BLaER1 treated with 17β-estradiol and CSF1 and Interleukin-3, amounts not matched to agents 10 nM and 100 nM (cell line): Measurements from ENCODE around the gene FARP1.
A peak's percentile ranks its signal among the peaks of the same experiment; 100 is the strongest.

ENCODE experiments used
- H3K27ac ChIP-seq, 11 experiments: shearing (Covaris generic); formaldehyde crosslinking; 2 replicates each; pipeline ENCODE4 v1.8.1; 2022
- H3K27me3 ChIP-seq, 11 experiments: shearing (Covaris generic); formaldehyde crosslinking; 2 replicates each; pipeline ENCODE4 v1.8.1; 2022
- H3K36me3 ChIP-seq, 11 experiments: shearing (Covaris generic); formaldehyde crosslinking; 2 replicates each; pipeline ENCODE4 v1.8.1; 2022
- H3K4me1 ChIP-seq, 10 experiments: shearing (Covaris generic); formaldehyde crosslinking; 2 replicates each; pipeline ENCODE4 v1.8.1; 2022
- H3K4me2 ChIP-seq, 11 experiments: shearing (Covaris generic); formaldehyde crosslinking; 2 replicates each; pipeline ENCODE4 v1.8.1; 2022
- H3K4me3 ChIP-seq, 10 experiments: shearing (Covaris generic); formaldehyde crosslinking; 2 replicates each; pipeline ENCODE4 v1.8.1; 2022
- H3K9ac ChIP-seq, 11 experiments: shearing (Covaris generic); formaldehyde crosslinking; 2 replicates each; pipeline ENCODE4 v1.8.1; 2022
- H3K9me3 ChIP-seq, 11 experiments: shearing (Covaris generic); formaldehyde crosslinking; replicated peaks in 1 of 11; 2 replicates each; pipeline ENCODE4 v1.8.1; 2022
- H4K20me1 ChIP-seq, 11 experiments: shearing (Covaris generic); formaldehyde crosslinking; 2 replicates each; pipeline ENCODE4 v1.8.1; 2022
- Cebpa-rat ChIP-seq, 11 experiments: shearing (Covaris generic); IDR thresholded peaks; 2 replicates each; pipeline ENCODE4 v1.8.1; 2022

FARP1 gene

GRCh38 chr13:98299235-98299965 is 156.5 kb downstream of the FARP1 start:
- Histone ChIP-seq H3K9me3 (no peaks in the 10 kb centered on the region), H3K4me3 (no peak overlapping the region), H3K27ac (no peak overlapping the region), H3K4me1 (peaks cover 0 to 11% (median 0%) of the 10 kb centered on the region in 10 experiments; a peak in 4 of 20 replicates), H3K9ac (no peak overlapping the region), H3K4me2 (no peak overlapping the region), H4K20me1 (peaks cover 0 to 90% (median 0%) of the 10 kb centered on the region in 11 experiments; a peak in 6 of 22 replicates), H3K36me3 (no peaks in the 10 kb centered on the region; a peak in 1 of 22 replicates), H3K27me3 (no peaks in the 10 kb centered on the region)
- no peak for TF ChIP-seq Cebpa-rat (IDR thresholded peaks at IDR 0.05)

DNA sequence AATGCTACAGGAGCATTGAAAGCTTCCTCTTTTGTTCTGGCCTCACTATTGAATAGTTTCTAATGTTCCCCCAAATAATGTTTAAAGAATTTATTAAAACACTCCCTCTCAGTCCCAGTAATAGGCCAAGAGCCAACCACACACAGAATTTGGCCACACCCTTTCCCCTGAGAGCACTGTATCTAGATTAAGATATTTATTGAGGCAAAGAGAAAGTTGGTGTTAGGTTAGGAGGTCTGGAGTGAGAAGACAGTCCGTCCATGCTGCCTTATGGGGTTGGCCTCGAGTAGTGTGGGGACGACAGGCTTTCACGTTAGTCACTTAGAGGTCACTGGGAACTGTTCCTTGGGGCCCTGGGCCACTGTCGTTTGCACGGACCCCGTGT is 157.1 kb downstream of the FARP1 start:
- H3K9ac ChIP-seq: no peak overlapping the region
- no peak overlapping the region for H3K4me2 ChIP-seq
- no peak overlapping the region for H3K27ac ChIP-seq
- no peak overlapping the region for H3K4me3 ChIP-seq
- H3K27me3 ChIP-seq: no peaks in the 10 kb centered on the region
- H3K9me3 ChIP-seq: no peaks in the 10 kb centered on the region
- H3K36me3 ChIP-seq: no peaks in the 10 kb centered on the region; a peak in 1 of 22 replicates
- H4K20me1 ChIP-seq: peaks cover 0 to 93% (median 0%) of the 10 kb centered on the region in 11 experiments; a peak in 6 of 22 replicates
- H3K4me1 ChIP-seq: peaks cover 0 to 11% (median 0%) of the 10 kb centered on the region in 10 experiments; a peak in 4 of 20 replicates
- TF ChIP-seq Cebpa-rat (IDR thresholded peaks at IDR 0.05): no peak

DNA sequence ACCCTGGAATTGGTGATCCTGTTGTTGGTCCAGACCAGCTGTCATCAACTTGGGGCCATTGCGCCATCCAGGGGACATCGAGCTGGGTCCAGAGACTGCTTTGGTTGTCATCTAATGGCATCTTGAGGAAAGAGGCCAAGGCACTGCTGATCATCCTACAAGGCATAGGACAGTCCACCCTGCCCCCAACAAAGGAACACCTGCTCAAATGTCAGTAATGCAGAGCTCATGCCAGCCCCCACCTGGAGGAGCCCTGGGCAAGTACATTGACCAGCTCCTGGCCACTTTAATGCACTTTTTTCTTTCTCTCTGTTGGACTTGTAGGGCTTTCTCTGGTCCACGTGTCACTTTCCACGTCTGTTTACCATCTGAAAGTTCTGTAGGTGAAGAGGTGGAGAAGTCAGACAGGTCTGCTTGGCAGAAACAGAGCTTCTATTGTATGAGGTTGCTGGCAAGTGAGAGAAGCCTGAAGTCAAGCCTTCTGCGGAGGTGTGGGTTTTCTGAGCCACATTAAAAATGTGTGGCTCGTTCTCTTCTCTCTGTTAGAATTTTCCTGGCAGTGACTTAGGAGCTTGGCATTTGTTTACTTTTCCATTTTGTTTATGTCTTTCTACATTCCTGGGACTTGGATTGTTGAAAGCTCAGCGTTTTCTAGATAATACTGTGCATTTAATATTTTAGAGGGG is 158.2 kb downstream of the FARP1 start:
- Histone ChIP-seq H3K4me3 (no peak overlapping the region), H3K36me3 (no peaks in the 10 kb centered on the region), H3K27me3 (no peaks in the 10 kb centered on the region), H4K20me1 (peaks cover 0 to 94% (median 0%) of the 10 kb centered on the region in 11 experiments; a peak in 6 of 22 replicates), H3K9ac (no peak overlapping the region), H3K4me1 (peaks cover 2 to 16% (median 8%) of the 10 kb centered on the region in 10 experiments; a peak in 18 of 20 replicates), H3K27ac (no peak overlapping the region), H3K9me3 (peaks cover 0 to 10% (median 5%) of the 10 kb centered on the region in 11 experiments; a peak in 6 of 22 replicates), H3K4me2 (no peak overlapping the region)
- TF ChIP-seq Cebpa-rat (IDR thresholded peaks at IDR 0.05): no peak

DNA sequence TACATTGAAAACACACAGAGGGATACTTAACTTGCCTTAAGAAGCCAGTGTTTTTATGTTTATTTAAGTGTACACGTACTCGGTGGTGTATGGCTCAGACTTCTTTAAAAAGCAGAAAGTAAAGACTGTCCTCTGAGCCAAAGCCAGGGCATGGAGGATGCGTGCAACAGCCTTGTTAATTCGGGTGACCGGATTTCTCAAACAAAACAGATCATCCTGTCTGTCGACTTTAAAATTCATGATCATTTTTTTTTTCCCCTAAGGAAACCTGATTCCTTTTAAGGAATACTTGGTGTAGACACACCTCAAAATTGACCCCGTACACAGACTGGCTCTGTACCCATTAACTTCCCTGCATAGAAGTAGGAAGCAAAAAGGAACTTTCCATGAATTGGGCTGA is 158.8 kb downstream of the FARP1 start:
- no peak overlapping the region for H3K9ac ChIP-seq
- H3K4me1 ChIP-seq: peaks cover 8 to 22% (median 14%) of the 10 kb centered on the region in 10 experiments
- no peaks in the 10 kb centered on the region for H3K27me3 ChIP-seq
- no peak for TF ChIP-seq Cebpa-rat (IDR thresholded peaks at IDR 0.05)
- H4K20me1 ChIP-seq: peaks cover 0 to 94% (median 0%) of the 10 kb centered on the region in 11 experiments; a peak in 6 of 22 replicates
- H3K9me3 ChIP-seq: peaks cover 0 to 13% (median 5%) of the 10 kb centered on the region in 11 experiments; a peak in 6 of 22 replicates
- no peaks in the 10 kb centered on the region for H3K36me3 ChIP-seq
- H3K27ac ChIP-seq: no peak overlapping the region
- H3K4me2 ChIP-seq: no peak overlapping the region
- no peak overlapping the region for H3K4me3 ChIP-seq

- TF ChIP-seq Cebpa-rat (IDR thresholded peaks at IDR 0.05): no peak
- H4K20me1 ChIP-seq: peaks cover 0 to 90% (median 0%) of the 10 kb centered on the region in 11 experiments; a peak in 6 of 22 replicates
- H3K4me2 ChIP-seq: no peak overlapping the region
- no peaks in the 10 kb centered on the region for H3K36me3 ChIP-seq
- no peak overlapping the region for H3K27ac ChIP-seq
- no peak overlapping the region for H3K4me3 ChIP-seq
- no peaks in the 10 kb centered on the region for H3K27me3 ChIP-seq
- no peak overlapping the region for H3K9ac ChIP-seq
- H3K4me1 ChIP-seq: peaks cover 25 to 43% (median 31%) of the 10 kb centered on the region in 10 experiments
- peaks cover 0 to 13% (median 5%) of the 10 kb centered on the region in 11 experiments; a peak in 6 of 22 replicates for H3K9me3 ChIP-seq
Observed at GRCh38 chr13:98303858-98304257, 161.0 kb downstream of the FARP1 start.

GRCh38 chr13:98305670-98306069 is 162.8 kb downstream of the FARP1 start:
- Histone ChIP-seq H3K27ac (no peak overlapping the region), H3K4me1 (peaks cover 36 to 52% (median 46%) of the 10 kb centered on the region in 10 experiments)

GRCh38 chr13:98307463-98308085 is 164.7 kb downstream of the FARP1 start:
- Histone ChIP-seq H3K4me1 (peaks cover 41 to 68% (median 61%) of the 10 kb centered on the region in 10 experiments), H3K4me2 (peak overlapping the region; percentile 38 to 74 (median 60)), H3K27ac (peak overlapping the region in 9 of 11 experiments; percentile 14 to 61 (median 54); a peak in 15 of 22 replicates), H3K9ac (peak overlapping the region in 10 of 11 experiments; percentile 6 to 63 (median 45); a peak in 14 of 22 replicates), H3K36me3 (no peaks in the 10 kb centered on the region), H3K4me3 (no peak overlapping the region), H3K9me3 (peaks cover 0 to 13% (median 5%) of the 10 kb centered on the region in 11 experiments; a peak in 6 of 22 replicates), H4K20me1 (peaks cover 0 to 66% (median 0%) of the 10 kb centered on the region in 11 experiments; a peak in 2 of 22 replicates), H3K27me3 (no peaks in the 10 kb centered on the region)
- TF ChIP-seq Cebpa-rat (IDR thresholded peaks at IDR 0.05): no peak

More at GRCh38 chr13:98305670-98306069, 162.8 kb downstream of the FARP1 start:
- TF ChIP-seq Cebpa-rat (IDR thresholded peaks at IDR 0.05): no peak
- Histone ChIP-seq H3K4me2 (peak overlapping the region in 5 of 11 experiments; percentile 1 to 69 (median 33); a peak in 9 of 22 replicates), H3K36me3 (no peaks in the 10 kb centered on the region), H3K9ac (no peak overlapping the region), H3K9me3 (peaks cover 0 to 13% (median 5%) of the 10 kb centered on the region in 11 experiments; a peak in 6 of 22 replicates), H3K4me3 (no peak overlapping the region), H4K20me1 (peaks cover 0 to 81% (median 0%) of the 10 kb centered on the region in 11 experiments; a peak in 4 of 22 replicates), H3K27me3 (no peaks in the 10 kb centered on the region)

DNA sequence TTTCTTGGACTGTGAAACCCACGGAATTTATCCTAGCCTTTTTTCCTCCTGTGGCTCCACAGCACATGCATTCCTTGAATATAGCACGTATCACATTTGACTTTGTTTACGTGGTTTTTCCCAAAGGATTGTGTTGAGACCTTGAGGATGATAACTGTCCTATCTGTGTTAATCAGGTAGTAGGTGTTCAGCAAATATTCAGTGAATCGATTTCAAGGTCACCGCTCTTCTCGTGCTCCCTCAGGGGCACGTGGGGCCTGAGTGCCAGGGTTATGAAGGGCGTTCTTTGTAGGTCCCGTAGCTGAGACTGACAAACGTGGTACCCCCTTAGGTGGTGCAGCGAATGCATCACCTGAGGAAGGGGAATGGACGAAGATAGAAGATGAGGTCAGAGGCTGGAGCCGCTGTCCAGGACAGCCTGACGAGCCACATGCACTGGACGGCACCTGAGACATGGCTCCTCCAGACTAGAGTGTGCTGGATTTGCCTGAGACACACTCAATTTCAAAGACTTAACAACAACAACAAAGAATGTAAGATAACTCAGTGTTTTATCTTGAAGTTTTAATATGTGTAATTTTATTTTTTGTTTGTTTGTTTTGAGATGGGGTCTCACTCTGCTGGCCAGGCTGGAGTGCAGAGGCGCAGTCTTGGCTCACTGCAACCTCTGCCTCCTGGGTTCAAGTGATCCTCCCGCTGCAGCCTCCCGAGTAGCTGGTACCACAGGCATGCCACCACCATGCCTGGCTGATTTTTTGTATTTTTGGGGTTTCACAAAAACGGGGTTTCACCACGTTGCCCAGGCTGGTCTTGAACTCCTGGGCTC is 165.4 kb downstream of the FARP1 start:
- Histone ChIP-seq H3K9me3 (peaks cover 0 to 13% (median 5%) of the 10 kb centered on the region in 11 experiments; a peak in 6 of 22 replicates), H3K4me1 (peaks cover 41 to 72% (median 62%) of the 10 kb centered on the region in 10 experiments), H3K4me3 (no peak overlapping the region), H3K4me2 (peak overlapping the region; percentile 38 to 74 (median 60)), H3K27ac (peak overlapping the region in 6 of 11 experiments; percentile 14 to 61 (median 54); a peak in 10 of 22 replicates), H3K9ac (peak overlapping the region in 5 of 11 experiments; percentile 42 to 63 (median 48); a peak in 6 of 22 replicates), H3K36me3 (peaks cover 0 to 5% (median 0%) of the 10 kb centered on the region in 11 experiments; a peak in 1 of 22 replicates), H3K27me3 (no peaks in the 10 kb centered on the region), H4K20me1 (peaks cover 0 to 59% (median 0%) of the 10 kb centered on the region in 11 experiments; a peak in 2 of 22 replicates)
- no peak for TF ChIP-seq Cebpa-rat (IDR thresholded peaks at IDR 0.05)
